Stimulated activated CD4-positive, alpha-beta T cell treated with anti-CD3 and anti-CD28 coated beads, Interleukin-4, amount 100 ng/mL, for 24 hours (primary cell): ENCODE measurements around the gene TMCC3.
"Not testable (repeated sequence)": the region's sequence is repeated elsewhere in the genome, so short reads cannot be mapped to it uniquely, and the experiment has no call there.

Source experiments
- DNase-seq: peaks from one replicate; pipeline ENCODE4 v3.0.0-alpha.2; 2020

TMCC3 gene

DNA sequence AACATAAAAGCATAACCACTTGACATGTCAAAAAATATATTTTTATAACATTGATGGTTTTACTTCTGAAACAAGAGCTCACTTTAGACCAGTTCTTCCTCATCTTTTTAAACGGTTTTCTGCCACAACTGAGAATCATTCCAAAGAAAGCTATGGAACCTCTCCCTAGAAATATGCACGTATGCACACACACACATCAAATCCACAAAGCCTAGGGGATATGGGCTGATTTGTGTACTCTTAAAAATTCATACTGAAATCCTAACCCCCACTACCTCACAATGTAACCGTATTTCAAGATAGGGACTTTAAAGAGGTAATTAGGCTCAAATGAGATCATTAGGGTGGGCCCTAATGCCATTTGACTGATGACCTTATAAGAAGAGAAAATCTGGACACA, 19.3 kb downstream of the TMCC3 start:
- no peak for DNase-seq

DNA sequence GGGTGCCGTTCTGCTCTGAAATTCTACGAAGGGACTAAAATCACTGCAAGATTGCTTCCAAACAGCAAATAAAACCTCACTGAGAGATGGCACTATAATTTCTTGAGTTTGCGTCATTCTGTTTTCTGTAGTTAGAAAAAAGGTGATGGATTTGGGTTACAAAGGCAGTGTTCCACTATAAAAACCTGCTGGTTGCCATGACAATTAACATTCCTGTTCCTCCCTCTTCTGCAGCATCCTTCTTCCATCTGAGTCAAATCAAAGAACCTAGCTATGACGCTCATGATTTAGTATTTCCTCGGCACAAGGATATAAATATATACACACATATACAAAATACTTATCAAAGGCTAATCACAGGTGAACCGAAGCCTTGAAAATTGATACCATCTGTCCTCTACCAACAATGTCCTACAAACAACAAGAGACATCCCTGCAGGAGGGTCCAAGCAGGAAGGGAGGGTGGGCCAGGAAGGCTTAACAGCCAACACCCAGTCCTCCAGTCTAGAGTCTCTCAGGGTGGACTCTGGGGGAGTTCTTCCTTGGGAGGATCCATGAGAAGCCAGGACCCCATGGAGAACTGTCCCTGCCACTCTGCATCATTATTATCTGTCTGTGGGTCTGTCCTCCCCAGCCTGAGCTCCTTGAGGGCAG, 21.4 kb downstream of the TMCC3 start:
- no peak for DNase-seq

DNA sequence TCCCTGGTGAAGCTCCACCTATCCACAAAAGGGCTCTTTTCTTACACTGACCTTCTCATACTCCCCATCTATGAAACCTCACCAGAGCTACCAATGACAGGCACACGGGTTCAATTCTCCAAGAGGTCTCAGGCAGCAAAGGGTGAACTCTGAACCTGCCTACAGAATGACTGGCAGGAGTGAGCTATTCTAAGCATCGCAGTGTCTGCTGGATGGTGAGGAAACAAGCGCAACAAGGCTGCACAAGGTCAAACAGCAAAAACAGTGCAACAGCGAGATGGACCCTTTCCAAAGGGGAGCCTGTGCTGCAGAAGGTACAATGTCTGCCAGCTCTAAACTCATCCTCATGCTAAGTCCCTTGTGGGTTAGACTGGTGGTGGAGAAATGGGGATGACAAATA, 22.0 kb downstream of the TMCC3 start:
- no peak for DNase-seq

DNA sequence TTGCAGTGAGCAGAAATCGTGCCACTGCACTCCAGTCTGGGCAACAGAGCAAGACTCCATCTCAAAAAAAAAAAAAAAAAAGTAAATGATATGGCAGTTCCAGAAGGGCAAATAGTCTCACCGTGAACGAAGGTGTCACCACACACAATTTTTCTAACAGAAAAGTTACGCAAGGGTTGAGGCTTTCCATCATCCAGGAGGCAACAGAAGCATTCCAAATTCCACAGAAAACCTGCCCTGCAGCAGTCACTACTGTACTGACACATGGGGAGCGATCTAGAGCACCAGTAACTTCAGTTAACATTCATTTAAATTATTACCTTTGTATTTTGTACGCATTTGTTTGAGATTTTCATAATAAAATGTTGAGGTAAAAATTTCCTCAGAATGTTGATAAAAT, 24.8 kb downstream of the TMCC3 start:
- no peak for DNase-seq

DNA sequence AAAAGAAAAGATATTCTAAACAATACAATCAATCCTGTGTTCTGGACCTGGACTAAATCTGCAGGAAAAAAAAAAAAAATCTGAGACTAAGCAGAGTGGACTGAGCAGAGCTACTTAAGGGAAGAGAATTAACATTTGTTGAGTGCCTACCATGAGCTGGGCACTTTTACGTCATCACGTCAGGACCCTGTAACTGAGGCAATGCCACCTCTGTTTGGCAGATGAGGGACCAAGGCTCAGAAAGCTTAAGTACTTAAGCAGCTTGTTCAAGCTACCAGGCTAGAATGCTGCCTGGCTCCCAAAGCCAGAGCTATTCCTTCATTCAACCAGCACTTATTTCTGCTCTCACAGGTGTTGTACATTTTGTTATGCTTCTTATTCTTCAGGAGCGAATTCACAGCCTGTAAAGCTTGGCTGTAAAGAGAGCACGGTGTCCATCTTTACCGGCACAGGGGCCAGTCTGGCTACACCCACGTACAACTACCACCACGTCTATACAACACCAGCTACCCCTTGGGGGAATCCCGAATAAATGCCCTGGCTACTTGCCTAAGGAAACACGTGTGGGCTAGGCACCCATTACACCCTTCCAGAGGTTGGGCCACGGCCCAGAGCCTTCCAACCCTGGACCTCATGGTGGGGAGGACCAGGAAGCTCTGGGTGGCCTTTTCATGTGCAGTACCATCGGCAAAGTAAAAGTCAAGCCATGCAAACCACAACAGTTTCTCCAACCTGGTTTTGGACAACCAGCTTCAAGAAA, 27.0 kb downstream of the TMCC3 start:
- no peak for DNase-seq

DNA sequence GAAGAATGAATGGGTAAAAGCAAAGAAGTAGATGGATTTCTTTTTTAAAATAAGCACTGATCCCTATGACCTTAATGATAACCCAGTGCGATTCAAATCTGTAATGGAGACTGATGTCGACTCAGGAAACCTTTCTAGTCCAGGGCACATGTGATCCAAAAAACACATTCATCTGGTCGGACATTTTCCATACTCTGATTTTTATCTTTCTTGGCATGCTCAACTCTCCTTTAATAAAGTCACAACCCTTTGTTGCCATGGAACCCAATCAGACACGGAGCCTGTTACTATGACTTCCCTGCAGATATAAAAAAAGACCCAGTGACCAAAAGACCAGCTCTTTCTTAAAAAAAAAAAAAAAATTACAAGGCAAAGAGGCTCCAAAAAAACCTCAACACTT, 27.9 kb downstream of the TMCC3 start:
- no peak for DNase-seq

DNA sequence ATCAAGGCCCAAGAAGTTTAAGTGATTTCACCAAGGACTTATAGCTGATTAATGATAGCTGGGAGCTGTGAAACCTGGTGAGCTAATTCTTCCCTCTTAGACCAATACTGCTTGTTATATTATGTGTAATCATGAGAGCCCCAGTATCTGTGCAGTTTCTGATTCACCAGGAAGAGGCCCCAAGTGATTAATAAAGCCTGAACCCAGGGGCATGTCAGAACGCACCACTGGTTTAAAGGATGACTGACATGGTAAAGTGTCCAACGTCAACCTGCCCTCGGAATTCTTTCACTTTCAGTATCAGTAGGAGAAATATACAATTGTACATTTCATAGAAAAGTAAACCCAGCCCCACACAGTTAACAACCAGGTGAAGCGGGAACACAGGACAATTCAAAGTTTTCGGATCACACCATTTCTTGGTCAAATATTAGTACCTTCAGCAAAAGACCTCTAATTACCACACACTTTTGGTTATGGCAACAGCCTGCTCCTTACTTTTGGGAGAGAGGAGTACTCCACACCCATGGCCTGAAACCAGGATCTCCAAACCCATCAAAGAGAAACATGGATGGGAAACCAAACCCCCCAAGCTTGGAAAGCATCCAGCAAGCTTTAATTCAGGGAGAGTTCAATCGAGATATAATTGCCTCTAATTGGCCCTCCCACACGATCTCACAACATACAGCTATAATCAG, 28.5 kb downstream of the TMCC3 start:
- DNase-seq: peak; percentile 59

DNA sequence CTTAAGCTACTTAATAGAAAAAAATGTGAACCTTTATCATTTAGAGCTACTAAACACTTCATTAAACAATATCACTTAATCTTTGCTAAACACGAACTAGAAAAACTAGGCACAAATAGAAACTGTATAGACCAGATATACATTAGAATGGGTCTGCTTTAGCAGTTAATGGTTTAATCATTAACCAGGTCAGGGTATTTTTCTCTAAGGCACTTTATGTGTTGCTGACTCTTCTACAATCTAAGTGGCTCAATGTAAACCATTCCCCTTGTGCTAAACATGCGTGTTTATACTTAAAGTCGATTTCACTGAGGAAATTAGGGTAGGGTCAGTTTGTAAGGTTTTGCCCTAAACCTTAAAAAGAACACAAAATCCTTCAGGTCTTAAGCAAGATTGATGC, 29.7 kb downstream of the TMCC3 start:
- no peak for DNase-seq

DNA sequence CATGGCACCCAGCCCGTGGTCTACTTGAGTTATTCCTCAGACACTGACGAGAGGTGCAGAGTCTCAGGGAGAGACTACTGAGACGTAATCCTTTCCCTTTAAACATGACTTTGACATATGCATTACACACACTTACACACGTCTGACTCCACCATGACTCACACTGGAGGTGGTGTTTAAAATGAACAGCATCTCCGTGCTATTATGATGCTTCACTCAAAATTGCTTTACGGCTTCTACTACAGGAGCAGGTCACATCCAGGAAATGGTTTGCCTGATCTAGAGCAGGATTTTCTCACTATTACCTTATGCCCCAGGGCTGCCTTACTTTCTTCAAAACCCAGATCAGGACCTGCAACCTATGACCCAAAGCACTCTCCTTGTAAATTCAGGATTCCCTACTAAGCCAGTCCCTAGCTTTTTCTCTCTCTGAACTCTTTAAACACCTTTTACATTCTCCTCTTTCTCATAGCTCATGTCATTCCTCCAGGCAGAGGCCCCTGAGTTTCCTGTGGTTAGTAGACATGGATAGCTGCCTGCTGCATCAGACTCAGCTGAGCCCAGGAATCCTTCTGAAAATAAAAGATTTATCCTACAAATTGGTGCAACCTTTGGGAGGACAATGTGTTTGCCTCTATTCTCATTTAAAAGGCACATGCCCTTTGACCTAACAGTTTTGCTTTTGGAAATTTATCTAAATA, 31.2 kb downstream of the TMCC3 start:
- peak; percentile 50 for DNase-seq

DNA sequence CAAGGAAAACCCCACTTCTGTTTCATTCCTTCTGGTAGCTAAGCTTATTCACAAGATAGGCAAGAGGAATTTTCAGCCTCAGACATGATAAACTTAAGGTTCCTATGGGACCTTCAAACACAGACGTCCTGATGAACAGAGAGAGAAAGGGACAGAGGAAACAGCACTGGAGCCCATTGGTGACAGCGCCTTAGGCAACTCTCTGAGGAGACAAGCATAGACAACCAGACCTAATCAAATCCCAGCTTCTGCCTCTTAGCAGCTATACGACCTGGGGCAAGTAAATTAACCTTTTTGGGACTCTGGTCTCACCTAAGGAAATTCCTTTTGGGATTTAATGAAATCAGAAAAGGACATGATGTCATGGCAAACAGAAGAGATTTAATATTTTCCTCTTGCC, 33.3 kb downstream of the TMCC3 start:
- no peak for DNase-seq

DNA sequence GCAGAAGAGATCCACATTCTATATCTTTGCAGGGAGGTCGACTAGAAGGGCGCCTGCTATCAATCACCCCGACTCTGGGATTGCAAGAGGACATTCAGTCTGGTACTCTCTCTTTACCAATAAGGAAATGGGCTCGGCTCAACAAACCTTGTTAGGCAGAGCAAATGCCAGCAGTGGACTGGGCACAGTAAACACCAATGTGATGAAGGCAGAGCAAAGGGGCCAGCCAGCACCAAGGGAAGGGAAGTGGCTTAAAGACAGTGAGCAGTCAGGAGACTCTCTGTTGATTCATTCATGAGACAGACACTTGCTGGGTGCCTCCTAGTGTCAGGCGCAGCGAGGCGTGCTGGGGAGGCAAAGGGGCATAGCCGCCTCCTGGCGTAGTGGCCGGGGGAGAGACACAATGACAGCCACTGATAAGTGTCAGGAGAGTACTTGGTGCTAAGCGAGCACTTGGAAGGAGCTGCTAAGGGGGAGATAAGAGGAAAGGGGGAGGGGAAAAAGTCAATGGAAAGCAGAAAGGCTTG, 34.1 kb downstream of the TMCC3 start:
- no peak for DNase-seq

DNA sequence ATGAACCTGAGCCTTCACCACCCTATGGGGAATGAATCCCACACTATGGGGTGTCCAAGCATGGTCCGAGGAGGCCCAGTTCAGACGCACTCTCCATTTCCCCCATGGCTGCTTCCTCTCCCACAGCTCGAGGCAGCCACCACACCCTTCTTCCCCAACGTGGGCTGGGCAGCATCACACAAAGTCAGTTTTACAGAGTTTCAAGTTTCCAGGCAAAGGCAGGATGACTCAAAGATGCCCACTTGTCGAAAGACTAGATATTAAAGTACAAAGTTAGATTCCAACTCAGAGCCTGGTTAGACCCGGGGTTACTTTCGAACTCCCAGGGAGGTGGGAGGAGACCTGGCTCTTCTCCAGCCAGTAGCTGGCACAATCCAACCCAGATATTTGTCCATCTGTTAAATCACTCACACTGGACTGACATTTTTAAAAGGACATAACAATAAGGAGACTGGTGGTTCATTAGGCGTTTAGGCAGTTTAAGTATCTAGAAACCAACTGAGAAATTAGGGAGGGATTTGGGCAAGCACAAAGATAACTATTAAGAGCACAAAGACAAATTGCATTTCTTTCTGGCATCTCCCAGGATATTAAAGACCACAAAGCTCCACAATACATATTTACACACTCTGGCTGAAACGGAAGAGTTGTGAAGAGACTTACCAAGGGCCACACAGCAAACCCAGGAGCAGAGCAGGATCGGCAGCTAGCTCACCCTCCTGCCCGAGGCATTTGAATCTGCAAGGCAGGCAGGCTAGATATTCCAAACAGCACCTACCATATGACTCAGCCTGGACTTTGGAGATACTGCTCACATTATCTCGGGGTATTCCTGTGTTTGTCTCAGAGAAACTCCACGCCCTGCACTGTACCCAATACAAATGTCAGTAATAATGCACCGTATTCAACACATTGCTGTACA, 34.8 kb downstream of the TMCC3 start:
- no peak for DNase-seq

DNA sequence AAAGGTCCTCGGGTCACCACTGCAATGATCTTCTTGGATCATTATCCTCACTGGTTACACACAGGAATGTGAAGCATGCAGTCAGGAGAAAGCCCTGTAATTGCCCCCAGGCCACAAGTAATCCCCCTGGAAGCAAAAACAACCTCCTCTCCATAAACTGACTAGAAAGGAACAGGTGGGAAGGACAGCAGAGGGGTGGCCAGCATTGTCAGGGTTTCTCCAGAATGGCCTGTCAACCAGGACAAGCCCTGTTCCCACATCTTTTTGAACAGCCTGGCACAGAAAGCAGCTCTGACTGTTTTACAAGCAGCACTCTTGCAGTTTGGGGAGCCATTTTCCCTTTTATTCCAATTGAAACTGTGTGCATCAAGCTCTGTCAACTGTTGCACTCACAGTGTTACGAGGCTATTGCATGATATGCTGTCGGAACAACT, 36.1 kb downstream of the TMCC3 start:
- no peak for DNase-seq

DNA sequence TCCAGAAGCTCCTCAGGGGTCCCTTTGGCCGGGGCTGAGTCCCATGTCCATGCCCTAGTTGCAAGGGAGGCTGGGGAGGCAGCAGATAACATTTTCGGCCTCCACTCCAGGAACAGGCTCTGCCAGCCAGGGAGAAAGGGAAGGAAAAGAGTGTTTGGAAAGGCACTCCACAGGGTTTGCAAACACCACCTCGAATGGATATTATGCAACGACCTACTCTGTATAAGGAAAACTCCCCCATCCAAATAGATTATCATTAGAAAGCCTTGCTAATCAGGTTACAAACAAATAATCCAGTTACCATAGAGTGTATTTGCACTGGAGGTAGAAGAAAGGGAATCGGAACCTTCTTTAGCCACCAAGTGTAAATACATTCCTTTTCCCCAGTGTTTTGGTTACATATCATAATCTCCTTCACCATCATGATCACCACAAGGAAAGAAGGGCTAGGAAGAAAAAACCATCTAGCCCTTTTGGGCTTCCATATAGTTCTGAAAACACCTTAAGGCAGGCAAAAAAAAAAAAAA, 40.4 kb downstream of the TMCC3 start:
- DNase-seq: no peak

DNA sequence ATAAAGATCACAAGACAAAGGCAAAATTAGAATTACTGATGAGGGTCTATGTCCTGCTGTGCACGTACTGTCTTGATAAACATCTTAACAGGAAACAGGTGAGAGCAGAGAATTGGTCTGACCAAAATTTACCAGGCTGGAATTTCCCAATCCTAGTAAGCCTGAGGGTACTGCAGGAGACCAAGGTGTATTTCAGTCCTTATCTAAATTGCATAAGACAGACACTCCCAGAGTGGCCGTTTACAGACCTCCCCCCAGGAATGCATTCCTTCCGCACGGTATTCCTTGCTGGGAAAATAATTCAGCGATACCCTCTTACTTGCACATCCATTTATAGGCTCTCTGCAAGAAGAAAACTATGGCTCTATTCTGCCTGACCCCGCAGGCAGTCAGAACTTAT, 43.5 kb downstream of the TMCC3 start:
- DNase-seq: not testable (repeated sequence)

DNA sequence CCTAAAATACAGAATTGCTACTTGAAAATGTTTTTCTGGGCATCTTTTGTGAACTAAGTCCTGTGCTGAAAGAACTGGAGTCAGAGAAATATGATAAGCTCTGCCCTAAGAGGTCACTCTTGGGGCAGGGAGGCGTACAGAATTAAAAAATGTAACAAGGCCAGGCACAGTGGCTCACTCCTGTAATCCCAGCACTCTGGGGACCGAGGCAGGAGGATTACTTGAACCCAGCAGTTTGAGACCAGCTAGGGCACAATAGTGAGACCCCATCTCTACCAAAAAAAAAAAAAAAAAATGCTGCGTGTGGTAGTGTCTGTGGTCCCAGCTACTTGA, 46.0 kb downstream of the TMCC3 start:
- DNase-seq: no peak

DNA sequence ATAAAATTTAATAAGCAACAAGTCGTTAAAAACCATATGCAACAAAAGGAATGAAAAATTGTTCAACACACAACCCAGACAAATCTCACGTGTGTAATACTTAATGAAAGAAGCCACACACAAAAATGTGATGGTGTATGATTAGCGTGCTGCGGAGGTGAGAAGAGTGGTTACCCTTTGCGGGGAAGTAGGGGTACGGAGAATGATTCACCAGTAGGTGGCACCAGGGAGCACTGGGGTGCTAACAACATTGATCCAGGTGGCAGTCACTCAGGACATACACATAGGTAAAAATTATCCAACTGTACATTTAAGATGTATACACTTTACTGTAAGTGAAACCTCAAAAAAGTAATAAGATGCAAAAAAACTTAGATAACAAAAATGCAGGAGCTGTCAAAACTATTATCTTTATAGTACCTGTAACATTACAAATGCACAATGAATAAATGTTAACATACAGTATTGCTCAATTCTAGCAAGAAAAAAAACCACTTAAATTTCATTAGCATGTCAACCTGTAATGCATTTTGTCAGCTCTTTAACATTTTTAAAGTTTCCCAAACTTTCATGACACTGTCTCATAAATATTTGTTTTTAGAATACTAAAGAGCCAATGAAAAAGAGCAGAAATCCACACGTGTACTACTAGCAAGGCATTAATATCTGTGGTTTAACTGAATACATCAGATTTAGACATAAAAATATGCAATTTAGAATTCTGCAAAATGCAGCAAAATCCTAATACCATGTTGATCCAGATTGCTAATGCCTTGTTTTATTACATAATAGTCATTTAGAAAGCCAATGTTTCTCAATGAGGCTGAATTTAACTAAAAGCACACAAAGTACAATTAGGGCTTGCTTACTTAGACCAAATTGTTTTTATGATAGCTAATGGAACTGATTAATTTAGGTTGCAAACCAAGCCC, 46.7 kb downstream of the TMCC3 start:
- peak; percentile 62 for DNase-seq

DNA sequence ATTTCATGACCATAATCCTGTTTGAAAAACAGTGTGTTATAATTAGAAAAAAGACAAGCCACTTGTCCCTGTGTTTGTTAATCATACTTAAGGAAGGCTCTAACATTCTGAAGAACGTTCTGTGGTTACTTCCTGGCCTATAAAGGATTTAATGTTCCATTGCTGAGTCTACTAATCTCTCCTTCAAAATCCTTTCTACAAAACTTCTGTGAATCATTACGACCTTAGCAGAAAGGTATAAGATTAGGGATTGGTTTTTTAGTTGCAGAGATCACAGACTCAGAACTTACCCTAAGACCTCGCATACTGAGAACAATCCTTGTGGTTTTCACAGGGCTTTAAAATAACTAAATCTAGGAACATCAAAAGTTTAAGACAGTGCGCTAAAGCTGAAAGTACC, 48.3 kb downstream of the TMCC3 start:
- DNase-seq: no peak

DNA sequence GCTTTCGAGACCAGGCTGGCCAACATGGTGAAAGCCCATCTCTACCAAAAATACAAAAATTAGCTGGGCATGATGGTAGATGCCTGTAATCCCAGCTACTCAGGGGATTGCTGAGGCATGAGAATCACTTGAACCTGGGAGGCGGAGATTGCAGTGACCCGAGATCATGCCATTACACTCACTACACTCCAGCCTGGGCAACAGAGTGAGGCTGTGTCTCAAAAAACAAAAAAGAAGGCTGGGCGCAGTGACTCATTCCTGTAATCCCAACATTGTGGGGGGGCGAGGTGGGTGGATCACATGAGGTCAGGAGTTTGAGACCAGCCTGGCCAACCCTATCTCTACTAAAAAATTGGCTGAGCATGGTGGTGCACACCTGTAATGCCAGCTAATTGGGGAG, 49.0 kb downstream of the TMCC3 start:
- DNase-seq: not testable (repeated sequence)

DNA sequence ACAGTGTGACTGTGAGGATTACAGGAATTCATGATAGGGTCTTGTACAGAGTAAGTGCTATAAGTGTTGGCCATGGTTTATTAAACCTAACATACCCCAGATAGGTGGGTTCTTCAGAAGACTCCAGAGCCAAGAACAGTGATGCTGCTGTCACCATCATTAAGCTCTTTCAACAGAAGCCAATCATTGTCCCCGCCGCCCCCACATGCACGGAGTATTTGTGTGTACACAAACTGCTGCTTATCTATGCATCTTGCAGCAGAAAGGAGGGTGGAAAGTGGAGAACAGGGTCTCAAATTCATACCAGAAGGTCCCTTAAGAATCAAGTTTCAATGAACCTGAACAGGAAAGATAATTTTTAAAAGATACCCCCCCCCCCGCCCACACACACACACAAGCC, 51.2 kb downstream of the TMCC3 start:
- no peak for DNase-seq

DNA sequence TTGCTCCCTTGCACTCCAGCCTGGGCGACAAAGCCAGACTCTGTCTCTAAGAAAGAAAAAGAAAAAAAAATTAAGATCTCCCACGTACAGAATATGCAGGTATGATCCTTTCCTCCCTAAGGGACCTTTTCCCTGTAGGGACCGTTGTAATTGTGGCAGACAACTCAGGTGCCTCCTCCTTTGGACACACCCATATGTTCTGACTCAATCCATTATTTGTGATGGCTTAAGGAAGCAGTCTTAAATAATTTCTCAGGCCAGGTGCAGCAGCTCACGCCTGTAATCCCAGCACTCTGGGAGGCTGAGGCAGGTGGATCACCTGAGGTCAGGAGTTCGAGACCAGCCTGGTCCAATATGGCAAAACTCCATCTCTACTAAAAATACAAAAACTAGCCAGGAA, 53.1 kb downstream of the TMCC3 start:
- no peak for DNase-seq
